ENCODE data around the gene KRTAP4-16. TPM values are rescaled to one million over a fixed set of nuclear protein-coding genes. Genes with fewer than 3 reads are reported as not detected.

KRTAP4-16 gene
- not detected for polyA plus RNA-seq (2013, experiment 1 of 2)
- polyA plus RNA-seq (2013, experiment 2 of 2): not detected

DNA sequence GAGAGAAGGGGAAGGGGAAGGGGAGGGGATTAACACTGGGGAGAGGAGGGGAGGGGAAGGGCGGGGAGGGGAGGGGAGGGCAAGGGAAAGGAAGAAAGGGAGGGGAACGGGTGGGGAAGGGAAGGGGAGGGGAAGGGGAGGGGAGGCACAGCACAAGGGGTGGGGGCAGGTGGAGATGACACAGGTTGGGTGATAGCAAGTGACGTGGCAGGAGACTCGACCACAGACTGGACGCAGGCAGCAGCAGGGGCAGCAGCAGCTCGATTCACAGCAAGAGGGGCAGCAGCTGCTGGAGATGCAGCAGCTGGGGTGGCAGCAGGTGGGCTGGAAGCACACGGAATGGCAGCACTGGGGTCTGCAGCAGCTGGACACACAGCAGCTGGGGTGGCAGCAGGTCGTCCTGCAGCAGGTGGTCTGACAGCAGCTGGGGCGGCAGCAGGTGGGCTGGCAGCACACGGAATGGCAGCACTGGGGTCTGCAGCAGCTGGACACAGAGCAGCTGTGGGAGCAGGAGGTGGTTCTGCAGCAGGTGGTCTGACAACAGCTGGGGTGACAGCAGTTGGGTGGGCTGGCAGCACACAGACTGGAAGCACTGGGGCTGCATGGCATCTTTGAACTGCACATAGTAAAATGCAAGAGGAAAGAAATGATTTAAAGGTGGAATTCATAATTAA, at the start of gene KRTAP4-16:
KRTAP4-16 (minus strand) TSS at position 624 of the 674 bp plus-strand sequence; CDS start at position 624, 0 bp downstream.
- Histone ChIP-seq H3K14ac (ENCODE audit: low read length) (peak within 1 kb of the TSS; percentile 71), H2BK12ac (ENCODE audit: low read length) (peak within 1 kb of the TSS; percentile 58), H3K27ac (replicated peaks; ENCODE audit: low read length) (no peak within 1 kb of the TSS), H3K4me3 (ENCODE audit: low read length in 2 of 2) (no peak within 1 kb of the TSS), H3K79me1 (ENCODE audit: low read depth, low read length) (no peaks in the 10 kb centered on the region), H3K18ac (ENCODE audit: low read length) (peak within 1 kb of the TSS; percentile 85), H2BK15ac (ENCODE audit: low read length) (peak within 1 kb of the TSS; percentile 38), H2BK5ac (ENCODE audit: low read length) (no peak within 1 kb of the TSS), H2AFZ (ENCODE audit: low read length) (no peak within 1 kb of the TSS), H3K4me2 (ENCODE audit: insufficient read depth, low read length, poor library complexity, severe bottlenecking) (no peak within 1 kb of the TSS), H2AK5ac (ENCODE audit: low read depth, low read length) (peak within 1 kb of the TSS; percentile 71), H4K91ac (ENCODE audit: low read depth, low read length, poor library complexity) (no peak within 1 kb of the TSS), H3K36me3 (replicated peaks in 1 of 2; ENCODE audit: control insufficient read depth in 2 of 2, insufficient read depth in 2 of 2, low read length in 2 of 2) (no peaks in the 10 kb centered on the region), H3K4me1 (ENCODE audit: control insufficient read depth in 2 of 2, insufficient read depth in 1 of 2, low read depth in 1 of 2, low read length in 2 of 2) (peaks cover 0 to 2% of the 10 kb centered on the region in 2 donors), H3K9ac (ENCODE audit: low read depth, low read length, poor library complexity) (peak within 1 kb of the TSS; percentile 60), H3K23ac (ENCODE audit: low read depth, low read length, poor library complexity) (peak within 1 kb of the TSS; percentile 68), H3K27me3 (ENCODE audit: control insufficient read depth in 3 of 3, insufficient read depth in 3 of 3, low read depth in 1 of 3, low read length in 3 of 3) (no peaks in the 10 kb centered on the region), H2BK120ac (ENCODE audit: low read depth, low read length) (no peak within 1 kb of the TSS), H3K4ac (ENCODE audit: low read length) (no peak within 1 kb of the TSS), H3K9me3 (replicated peaks in 1 of 2; ENCODE audit: control insufficient read depth in 2 of 2, insufficient read depth in 1 of 2, low read depth in 1 of 2, low read length in 2 of 2) (no peaks in the 10 kb centered on the region), H4K8ac (ENCODE audit: low read depth, low read length) (peak within 1 kb of the TSS; percentile 82)
- DNase-seq (ENCODE audit: low spot score): no peak
- WGBS, 2 donors (ENCODE audit: extremely low coverage in 2 of 2, insufficient read length in 2 of 2, insufficient replicate concordance in 1 of 2): no CpG with 5 or more reads among the region's 10 CpGs

- H3K4me1 ChIP-seq (ENCODE audit: control insufficient read depth in 2 of 2, insufficient read depth in 1 of 2, low read depth in 1 of 2, low read length in 2 of 2): no peaks in the 10 kb centered on the region
- DNase-seq (ENCODE audit: low spot score): no peak
- H3K4me3 ChIP-seq (ENCODE audit: low read length in 2 of 2): no peak overlapping the region
- no peak overlapping the region for H4K91ac ChIP-seq (ENCODE audit: low read depth, low read length, poor library complexity)
- no peak overlapping the region for H3K23ac ChIP-seq (ENCODE audit: low read depth, low read length, poor library complexity)
- no peak overlapping the region for H2BK120ac ChIP-seq (ENCODE audit: low read depth, low read length)
- no peaks in the 10 kb centered on the region for H3K27me3 ChIP-seq (ENCODE audit: control insufficient read depth in 3 of 3, insufficient read depth in 3 of 3, low read depth in 1 of 3, low read length in 3 of 3)
- WGBS, 2 donors (ENCODE audit: extremely low coverage in 2 of 2, insufficient read length in 2 of 2, insufficient replicate concordance in 1 of 2): no CpG with 5 or more reads among the region's 2 CpGs
- no peak overlapping the region for H3K4ac ChIP-seq (ENCODE audit: low read length)
- H3K14ac ChIP-seq (ENCODE audit: low read length): no peak overlapping the region
- H2BK15ac ChIP-seq (ENCODE audit: low read length): no peak overlapping the region
- H2BK12ac ChIP-seq (ENCODE audit: low read length): no peak overlapping the region
- H3K4me2 ChIP-seq (ENCODE audit: insufficient read depth, low read length, poor library complexity, severe bottlenecking): no peak overlapping the region
- H3K36me3 ChIP-seq (replicated peaks in 1 of 2; ENCODE audit: control insufficient read depth in 2 of 2, insufficient read depth in 2 of 2, low read length in 2 of 2): no peaks in the 10 kb centered on the region
- H3K18ac ChIP-seq (ENCODE audit: low read length): no peak overlapping the region
- no peaks in the 10 kb centered on the region for H3K79me1 ChIP-seq (ENCODE audit: low read depth, low read length)
- H2BK5ac ChIP-seq (ENCODE audit: low read length): no peak overlapping the region
- no peak overlapping the region for H3K9ac ChIP-seq (ENCODE audit: low read depth, low read length, poor library complexity)
- no peak overlapping the region for H2AFZ ChIP-seq (ENCODE audit: low read length)
- no peak overlapping the region for H4K8ac ChIP-seq (ENCODE audit: low read depth, low read length)
- H3K27ac ChIP-seq (replicated peaks; ENCODE audit: low read length): no peak overlapping the region
- H3K9me3 ChIP-seq (replicated peaks in 1 of 2; ENCODE audit: control insufficient read depth in 2 of 2, insufficient read depth in 1 of 2, low read depth in 1 of 2, low read length in 2 of 2): no peaks in the 10 kb centered on the region
- no peak overlapping the region for H2AK5ac ChIP-seq (ENCODE audit: low read depth, low read length)
These were observed 49.5 kb upstream of the KRTAP4-16 start for GRCh38 chr17:41151525-41151924.

DNA sequence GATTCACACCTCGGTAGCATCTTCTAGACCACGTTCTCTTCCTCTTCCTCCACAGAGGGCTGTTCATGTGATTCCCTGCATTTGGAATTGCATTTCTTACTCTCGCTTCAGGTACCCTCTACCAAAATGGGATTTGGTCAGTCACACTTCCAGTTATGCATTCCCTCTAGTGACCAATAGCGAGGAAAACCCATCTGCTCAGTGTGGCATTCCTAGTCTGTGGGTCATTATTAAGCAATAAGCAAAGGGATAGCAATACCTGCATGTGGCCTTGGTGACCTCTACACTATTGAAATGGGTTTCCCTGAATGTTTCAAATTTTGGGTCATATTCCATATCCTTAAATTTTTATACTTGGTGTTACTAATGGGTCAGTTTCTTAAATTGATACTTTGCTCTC, 48.0 kb upstream of the KRTAP4-16 start:
- no peak for DNase-seq (ENCODE audit: low spot score)
- Histone ChIP-seq H2BK12ac (ENCODE audit: low read length) (no peak overlapping the region), H2BK15ac (ENCODE audit: low read length) (no peak overlapping the region), H3K14ac (ENCODE audit: low read length) (no peak overlapping the region), H3K4me1 (ENCODE audit: control insufficient read depth in 2 of 2, insufficient read depth in 1 of 2, low read depth in 1 of 2, low read length in 2 of 2) (no peaks in the 10 kb centered on the region), H3K9me3 (replicated peaks in 1 of 2; ENCODE audit: control insufficient read depth in 2 of 2, insufficient read depth in 1 of 2, low read depth in 1 of 2, low read length in 2 of 2) (no peaks in the 10 kb centered on the region), H4K91ac (ENCODE audit: low read depth, low read length, poor library complexity) (no peak overlapping the region), H3K4me2 (ENCODE audit: insufficient read depth, low read length, poor library complexity, severe bottlenecking) (no peak overlapping the region), H3K79me1 (ENCODE audit: low read depth, low read length) (no peaks in the 10 kb centered on the region), H4K8ac (ENCODE audit: low read depth, low read length) (no peak overlapping the region), H2BK120ac (ENCODE audit: low read depth, low read length) (no peak overlapping the region), H3K27me3 (ENCODE audit: control insufficient read depth in 3 of 3, insufficient read depth in 3 of 3, low read depth in 1 of 3, low read length in 3 of 3) (no peaks in the 10 kb centered on the region), H2AK5ac (ENCODE audit: low read depth, low read length) (no peak overlapping the region), H2BK5ac (ENCODE audit: low read length) (no peak overlapping the region), H3K4me3 (ENCODE audit: low read length in 2 of 2) (no peak overlapping the region), H3K36me3 (replicated peaks in 1 of 2; ENCODE audit: control insufficient read depth in 2 of 2, insufficient read depth in 2 of 2, low read length in 2 of 2) (no peaks in the 10 kb centered on the region), H3K4ac (ENCODE audit: low read length) (no peak overlapping the region), H3K27ac (replicated peaks; ENCODE audit: low read length) (no peak overlapping the region), H2AFZ (ENCODE audit: low read length) (no peak overlapping the region), H3K18ac (ENCODE audit: low read length) (no peak overlapping the region), H3K9ac (ENCODE audit: low read depth, low read length, poor library complexity) (no peak overlapping the region), H3K23ac (ENCODE audit: low read depth, low read length, poor library complexity) (no peak overlapping the region)
- no CpG with 5 or more reads among the region's 4 CpGs for WGBS, 2 donors (ENCODE audit: extremely low coverage in 2 of 2, insufficient read length in 2 of 2, insufficient replicate concordance in 1 of 2)

- WGBS, 2 donors (ENCODE audit: extremely low coverage in 2 of 2, insufficient read length in 2 of 2, insufficient replicate concordance in 1 of 2): no CpG with 5 or more reads among the region's 2 CpGs
These were observed 47.6 kb upstream of the KRTAP4-16 start, which contains the start of gene KRTAP4-5 for GRCh38 chr17:41149652-41149985. Gene KRTAP4-5, minus strand, starts transcription at chr17:41149825. Its CDS starts 58 bp downstream, at chr17:41149767.

More at GRCh38 chr17:41149652-41149985, 47.6 kb upstream of the KRTAP4-16 start, which contains the start of gene KRTAP4-5:
- Histone ChIP-seq H2AK5ac (ENCODE audit: low read depth, low read length) (no peak within 1 kb of the TSS), H4K8ac (ENCODE audit: low read depth, low read length) (peak within 1 kb of the TSS; percentile 17), H2BK15ac (ENCODE audit: low read length) (no peak within 1 kb of the TSS), H2BK12ac (ENCODE audit: low read length) (no peak within 1 kb of the TSS), H4K91ac (ENCODE audit: low read depth, low read length, poor library complexity) (peak within 1 kb of the TSS; percentile 30), H3K79me1 (ENCODE audit: low read depth, low read length) (no peaks in the 10 kb centered on the region), H3K9me3 (replicated peaks in 1 of 2; ENCODE audit: control insufficient read depth in 2 of 2, insufficient read depth in 1 of 2, low read depth in 1 of 2, low read length in 2 of 2) (no peaks in the 10 kb centered on the region), H2BK5ac (ENCODE audit: low read length) (no peak within 1 kb of the TSS), H2BK120ac (ENCODE audit: low read depth, low read length) (no peak within 1 kb of the TSS), H3K14ac (ENCODE audit: low read length) (peak within 1 kb of the TSS; percentile 21), H3K4me3 (ENCODE audit: low read length in 2 of 2) (no peak within 1 kb of the TSS), H3K9ac (ENCODE audit: low read depth, low read length, poor library complexity) (no peak within 1 kb of the TSS), H3K23ac (ENCODE audit: low read depth, low read length, poor library complexity) (no peak within 1 kb of the TSS), H3K4ac (ENCODE audit: low read length) (no peak within 1 kb of the TSS), H3K4me1 (ENCODE audit: control insufficient read depth in 2 of 2, insufficient read depth in 1 of 2, low read depth in 1 of 2, low read length in 2 of 2) (no peaks in the 10 kb centered on the region), H3K27me3 (ENCODE audit: control insufficient read depth in 3 of 3, insufficient read depth in 3 of 3, low read depth in 1 of 3, low read length in 3 of 3) (no peaks in the 10 kb centered on the region), H3K27ac (replicated peaks; ENCODE audit: low read length) (no peak within 1 kb of the TSS), H3K4me2 (ENCODE audit: insufficient read depth, low read length, poor library complexity, severe bottlenecking) (no peak within 1 kb of the TSS), H2AFZ (ENCODE audit: low read length) (no peak within 1 kb of the TSS), H3K36me3 (replicated peaks in 1 of 2; ENCODE audit: control insufficient read depth in 2 of 2, insufficient read depth in 2 of 2, low read length in 2 of 2) (no peaks in the 10 kb centered on the region), H3K18ac (ENCODE audit: low read length) (peak within 1 kb of the TSS; percentile 38)
- DNase-seq (ENCODE audit: low spot score): no peak
